CD4-positive, alpha-beta T cell treated with Interleukin-15 for 4 hours (primary cell): Measurements from ENCODE around the gene TJP1.
"Not testable (repeated sequence)": the region's sequence is repeated elsewhere in the genome, so short reads cannot be mapped to it uniquely, and the experiment has no call there.

Experiments
- DNase-seq: peaks from one replicate; pipeline ENCODE4 v3.0.0-alpha.2; 2020; ENCODE audit warnings: low spot score

TJP1 gene

GRCh38 chr15:29799859-29800258 is 22.4 kb downstream of the TJP1 start:
- no peak for DNase-seq

- DNase-seq: no peak
Observed at GRCh38 chr15:29795610-29796009, 26.7 kb downstream of the TJP1 start.

- no peak for DNase-seq
Observed at GRCh38 chr15:29792426-29793159, 29.7 kb downstream of the TJP1 start.

GRCh38 chr15:29790607-29791006 is 31.7 kb downstream of the TJP1 start:
- DNase-seq: no peak

- no peak for DNase-seq
Observed at GRCh38 chr15:29789871-29790270, 32.4 kb downstream of the TJP1 start.

GRCh38 chr15:29788433-29789034 is 33.7 kb downstream of the TJP1 start:
- DNase-seq: no peak

- no peak for DNase-seq
Observed at GRCh38 chr15:29787767-29788166, 34.5 kb downstream of the TJP1 start.

GRCh38 chr15:29785642-29786041 is 36.6 kb downstream of the TJP1 start:
- no peak for DNase-seq

- no peak for DNase-seq
Observed at GRCh38 chr15:29785136-29785535, 37.1 kb downstream of the TJP1 start.

GRCh38 chr15:29784413-29784812 is 37.9 kb downstream of the TJP1 start:
- no peak for DNase-seq

GRCh38 chr15:29782816-29783215 is 39.5 kb downstream of the TJP1 start:
- DNase-seq: not testable (repeated sequence)

GRCh38 chr15:29778382-29778781 is 43.9 kb downstream of the TJP1 start:
- DNase-seq: no peak

GRCh38 chr15:29776859-29777258 is 45.4 kb downstream of the TJP1 start:
- DNase-seq: no peak

GRCh38 chr15:29774900-29775299 is 47.4 kb downstream of the TJP1 start:
- DNase-seq: no peak

- DNase-seq: no peak
Observed at GRCh38 chr15:29773816-29774215, 48.5 kb downstream of the TJP1 start.

- no peak for DNase-seq
Observed at GRCh38 chr15:29773000-29773399, 49.3 kb downstream of the TJP1 start.

GRCh38 chr15:29770796-29771195 is 51.5 kb downstream of the TJP1 start:
- no peak for DNase-seq

- DNase-seq: no peak
Observed at GRCh38 chr15:29765898-29766527, 56.3 kb downstream of the TJP1 start.

GRCh38 chr15:29765234-29765841 is 56.9 kb downstream of the TJP1 start:
- DNase-seq: no peak

GRCh38 chr15:29759596-29759995 is 62.7 kb downstream of the TJP1 start:
- DNase-seq: no peak

GRCh38 chr15:29756358-29757267 is 65.7 kb downstream of the TJP1 start:
- no peak for DNase-seq

- not testable (repeated sequence) for DNase-seq
Observed at GRCh38 chr15:29754009-29754408, 68.3 kb downstream of the TJP1 start.
